ENCODE data around the gene FREY1. TPM values are rescaled to one million over a fixed set of nuclear protein-coding genes. Genes with fewer than 3 reads are reported as not detected.

The FREY1 gene
- total RNA-seq, result 1.4 and 1.7 TPM in 2 replicates

DNA sequence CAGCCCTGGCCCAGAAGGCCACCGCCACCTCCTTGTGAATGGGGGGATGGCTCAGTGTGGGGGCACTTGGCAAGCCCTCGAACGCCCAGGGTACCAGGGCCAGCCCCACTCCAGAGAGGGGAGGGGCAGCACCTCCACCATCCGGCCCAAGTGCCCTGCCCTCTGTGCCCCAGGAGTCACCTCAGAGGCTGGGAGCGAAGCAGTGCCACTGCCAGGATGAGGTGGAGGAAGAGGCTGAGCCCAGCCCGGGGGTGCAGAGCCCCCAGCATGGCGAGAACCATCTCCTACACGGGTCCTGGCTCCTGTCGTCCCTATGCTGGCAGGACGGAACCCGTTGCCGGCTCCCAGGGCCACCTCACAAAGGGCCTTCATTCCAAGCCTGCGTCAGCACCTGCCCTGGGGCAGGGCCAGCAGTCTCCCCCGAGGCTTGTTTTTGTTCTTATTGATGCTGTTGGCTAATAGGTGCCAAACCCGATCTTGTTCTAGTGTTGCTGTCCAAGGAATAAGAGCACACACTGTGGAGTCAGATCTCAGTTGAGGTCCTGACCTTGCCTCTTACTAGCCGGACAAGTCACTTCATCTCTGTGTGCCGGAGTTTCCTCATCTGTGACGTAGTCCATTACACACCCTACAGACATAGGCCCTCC lies at the start of gene FREY1:
TSS of gene FREY1 (minus strand) at position 307 of the 647 bp plus-strand sequence. CDS start at position 281, 26 bp downstream.
- Mint-ChIP-seq H3K4me3 (ENCODE audit: low read depth) (no peak within 1 kb of the TSS), H3K27me3 (ENCODE audit: low read depth) (peaks cover under 1% of the 10 kb centered on the region), H3K9me3 (no peaks in the 10 kb centered on the region), H3K36me3 (ENCODE audit: low read depth) (peaks cover 11% of the 10 kb centered on the region), H3K27ac (no peak within 1 kb of the TSS), H3K4me1 (ENCODE audit: low read depth) (no peaks in the 10 kb centered on the region)
- intact Hi-C loops (cut with micrococcal nuclease), result no loop called here
- no peak for DNase-seq (ENCODE audit: low spot score)

GRCh38 chr11:45949992-45950407 lies 42.9 kb upstream of the FREY1 start:
- Mint-ChIP-seq H3K36me3 (ENCODE audit: low read depth) (peaks cover 26% of the 10 kb centered on the region), H3K4me1 (ENCODE audit: low read depth) (no peaks in the 10 kb centered on the region), H3K27ac (no peak overlapping the region), H3K4me3 (ENCODE audit: low read depth) (no peak overlapping the region), H3K9me3 (no peaks in the 10 kb centered on the region), H3K27me3 (ENCODE audit: low read depth) (no peaks in the 10 kb centered on the region)
- intact Hi-C loops (cut with micrococcal nuclease), result no loop called here
- DNase-seq (ENCODE audit: low spot score), result no peak

DNA sequence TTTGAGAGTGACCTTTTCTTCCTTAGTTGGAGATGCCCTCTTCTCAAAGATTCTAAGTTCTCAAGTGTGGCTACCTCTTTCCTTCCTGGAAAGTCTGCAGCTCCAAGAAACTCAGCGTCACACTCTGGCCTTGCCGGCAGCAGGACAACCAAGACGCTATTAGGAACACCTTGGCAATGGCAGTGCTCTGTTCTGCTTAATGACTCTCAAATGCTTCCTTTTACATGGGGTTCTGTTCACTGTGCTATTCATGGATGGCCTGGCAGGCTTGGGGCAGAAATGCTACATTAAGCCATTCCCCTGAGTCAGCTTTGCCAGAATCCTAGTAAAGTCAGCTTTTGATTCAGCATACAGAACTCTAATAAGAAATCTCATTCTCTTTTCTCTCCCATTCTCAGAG lies 41.3 kb upstream of the FREY1 start:
- H3K4me3 Mint-ChIP-seq (ENCODE audit: low read depth), result no peak overlapping the region
- intact Hi-C loops (cut with micrococcal nuclease), result no loop called here
- no peaks in the 10 kb centered on the region for H3K9me3 Mint-ChIP-seq
- H3K36me3 Mint-ChIP-seq (ENCODE audit: low read depth), result peaks cover 31% of the 10 kb centered on the region
- H3K27ac Mint-ChIP-seq, result no peak overlapping the region
- no peak for DNase-seq (ENCODE audit: low spot score)
- H3K27me3 Mint-ChIP-seq (ENCODE audit: low read depth), result no peaks in the 10 kb centered on the region
- H3K4me1 Mint-ChIP-seq (ENCODE audit: low read depth), result no peaks in the 10 kb centered on the region

DNA sequence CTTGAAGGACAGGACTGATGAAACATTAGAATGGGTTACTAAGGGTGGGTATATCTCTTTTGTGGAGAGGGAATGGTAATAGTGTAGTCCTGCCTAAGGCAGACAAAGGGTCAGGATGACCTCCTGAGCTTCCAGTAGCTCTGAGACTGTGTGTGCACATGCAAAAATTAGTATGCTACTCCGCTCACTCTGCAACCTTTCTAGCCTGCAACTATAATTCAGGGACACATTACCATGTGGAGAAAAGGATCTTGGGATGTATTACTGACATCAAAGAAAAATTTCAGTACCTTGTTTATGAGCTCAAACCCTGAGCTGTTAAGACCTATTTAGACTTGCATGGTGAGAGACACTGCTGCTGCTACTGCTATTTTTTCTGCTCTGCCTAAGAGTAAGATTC lies 40.8 kb upstream of the FREY1 start:
- no peak overlapping the region for H3K4me3 Mint-ChIP-seq (ENCODE audit: low read depth)

DNA sequence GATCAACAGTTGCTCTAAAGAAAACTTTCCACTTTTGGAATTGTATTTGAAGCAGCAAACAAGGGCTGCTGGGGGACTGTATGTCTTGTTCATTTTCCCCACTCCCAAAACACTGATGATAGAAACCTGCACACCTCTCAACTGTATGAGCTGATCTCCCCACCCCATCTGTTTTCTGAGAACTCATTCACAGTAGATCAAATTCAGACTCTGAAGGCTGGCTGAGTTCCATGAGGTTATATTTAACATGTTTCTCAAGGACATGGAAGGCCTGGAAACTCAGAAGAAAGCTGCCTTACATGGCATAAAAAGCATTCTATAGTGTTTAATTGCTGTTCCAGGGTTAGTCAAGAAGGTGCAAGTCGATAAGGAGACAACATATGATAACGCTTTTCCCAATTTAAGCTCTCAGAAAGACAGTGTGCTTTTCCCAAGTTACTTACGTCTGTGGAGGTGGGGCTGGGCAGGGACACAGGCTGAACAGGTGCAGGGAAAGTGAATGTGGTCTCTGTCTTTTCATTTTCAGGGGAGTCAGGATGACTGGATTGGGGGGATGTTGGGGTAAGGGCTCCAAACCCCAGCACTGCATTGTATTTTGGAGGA lies 38.4 kb upstream of the FREY1 start:
- Mint-ChIP-seq H3K4me3 (ENCODE audit: low read depth) (no peak overlapping the region), H3K9me3 (no peaks in the 10 kb centered on the region), H3K36me3 (ENCODE audit: low read depth) (peaks cover 37% of the 10 kb centered on the region), H3K27ac (no peak overlapping the region), H3K27me3 (ENCODE audit: low read depth) (no peaks in the 10 kb centered on the region), H3K4me1 (ENCODE audit: low read depth) (no peaks in the 10 kb centered on the region)
- intact Hi-C loops (cut with micrococcal nuclease), result no loop called here
- no peak for DNase-seq (ENCODE audit: low spot score)

More for the DNA sequence above, 40.8 kb upstream of the FREY1 start:
- no peaks in the 10 kb centered on the region for H3K4me1 Mint-ChIP-seq (ENCODE audit: low read depth)
- H3K27me3 Mint-ChIP-seq (ENCODE audit: low read depth), result no peaks in the 10 kb centered on the region
- no peaks in the 10 kb centered on the region for H3K9me3 Mint-ChIP-seq
- no peak for DNase-seq (ENCODE audit: low spot score)
- H3K27ac Mint-ChIP-seq, result no peak overlapping the region
- peaks cover 31% of the 10 kb centered on the region for H3K36me3 Mint-ChIP-seq (ENCODE audit: low read depth)
- intact Hi-C loops (cut with micrococcal nuclease), result no loop called here

- Mint-ChIP-seq H3K9me3 (no peaks in the 10 kb centered on the region), H3K27me3 (ENCODE audit: low read depth) (no peaks in the 10 kb centered on the region), H3K36me3 (ENCODE audit: low read depth) (peaks cover 23% of the 10 kb centered on the region), H3K4me1 (ENCODE audit: low read depth) (no peaks in the 10 kb centered on the region), H3K4me3 (ENCODE audit: low read depth) (no peak overlapping the region), H3K27ac (no peak overlapping the region)
- intact Hi-C loops (cut with micrococcal nuclease), result no loop called here
- no peak for DNase-seq (ENCODE audit: low spot score)
Measured at GRCh38 chr11:45942381-45942780, 35.3 kb upstream of the FREY1 start.

GRCh38 chr11:45941285-45941684 lies 34.2 kb upstream of the FREY1 start:
- H3K4me3 Mint-ChIP-seq (ENCODE audit: low read depth), result no peak overlapping the region
- intact Hi-C loops (cut with micrococcal nuclease), result no loop called here

DNA sequence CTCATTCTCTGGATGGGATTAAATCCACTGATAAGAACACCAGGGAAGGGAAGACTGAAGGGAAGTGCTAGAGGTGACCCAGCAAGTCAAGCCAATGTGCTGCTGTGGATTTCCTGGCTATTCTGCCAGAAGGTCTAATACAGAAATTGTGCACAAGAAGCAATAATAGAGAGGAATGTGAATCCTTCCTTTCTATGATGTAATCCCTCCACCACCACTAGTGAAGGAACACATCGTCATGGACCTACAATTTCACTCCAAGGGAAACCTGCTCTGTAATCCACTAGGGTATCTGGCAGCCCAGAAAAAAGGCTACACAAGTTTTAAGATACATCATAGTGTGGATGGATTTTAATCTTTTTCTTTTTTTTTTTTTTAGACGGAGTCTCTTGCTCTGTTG lies 32.8 kb upstream of the FREY1 start:
- Mint-ChIP-seq H3K27ac (no peak overlapping the region), H3K36me3 (ENCODE audit: low read depth) (peaks cover 19% of the 10 kb centered on the region)

More at GRCh38 chr11:45941285-45941684, 34.2 kb upstream of the FREY1 start:
- DNase-seq (ENCODE audit: low spot score), result no peak
- Mint-ChIP-seq H3K27ac (no peak overlapping the region), H3K4me1 (ENCODE audit: low read depth) (no peaks in the 10 kb centered on the region), H3K9me3 (no peaks in the 10 kb centered on the region), H3K27me3 (ENCODE audit: low read depth) (no peaks in the 10 kb centered on the region), H3K36me3 (ENCODE audit: low read depth) (peaks cover 31% of the 10 kb centered on the region)

GRCh38 chr11:45937916-45938315 lies 30.8 kb upstream of the FREY1 start:
- intact Hi-C loops (cut with micrococcal nuclease), result no loop called here
- no peaks in the 10 kb centered on the region for H3K27me3 Mint-ChIP-seq (ENCODE audit: low read depth)
- no peaks in the 10 kb centered on the region for H3K9me3 Mint-ChIP-seq
- H3K4me3 Mint-ChIP-seq (ENCODE audit: low read depth), result no peak overlapping the region
- no peak overlapping the region for H3K27ac Mint-ChIP-seq
- no peak for DNase-seq (ENCODE audit: low spot score)
- H3K4me1 Mint-ChIP-seq (ENCODE audit: low read depth), result no peaks in the 10 kb centered on the region
- H3K36me3 Mint-ChIP-seq (ENCODE audit: low read depth), result peaks cover 18% of the 10 kb centered on the region

More for the DNA sequence above, 32.8 kb upstream of the FREY1 start:
- intact Hi-C loops (cut with micrococcal nuclease), result no loop called here
- Mint-ChIP-seq H3K4me3 (ENCODE audit: low read depth) (no peak overlapping the region), H3K27me3 (ENCODE audit: low read depth) (no peaks in the 10 kb centered on the region), H3K4me1 (ENCODE audit: low read depth) (no peaks in the 10 kb centered on the region), H3K9me3 (no peaks in the 10 kb centered on the region)
- no peak for DNase-seq (ENCODE audit: low spot score)

- Mint-ChIP-seq H3K27ac (no peak overlapping the region), H3K9me3 (no peaks in the 10 kb centered on the region), H3K27me3 (ENCODE audit: low read depth) (no peaks in the 10 kb centered on the region), H3K4me1 (ENCODE audit: low read depth) (no peaks in the 10 kb centered on the region), H3K4me3 (ENCODE audit: low read depth) (no peak overlapping the region), H3K36me3 (ENCODE audit: low read depth) (peaks cover 12% of the 10 kb centered on the region)
- intact Hi-C loops (cut with micrococcal nuclease), result no loop called here
- DNase-seq (ENCODE audit: low spot score), result no peak
Measured at GRCh38 chr11:45936511-45937054, 29.5 kb upstream of the FREY1 start.

- no peaks in the 10 kb centered on the region for H3K27me3 Mint-ChIP-seq (ENCODE audit: low read depth)
- peaks cover 1% of the 10 kb centered on the region for H3K4me1 Mint-ChIP-seq (ENCODE audit: low read depth)
- intact Hi-C loops (cut with micrococcal nuclease), result no loop called here
- no peak for DNase-seq (ENCODE audit: low spot score)
- H3K9me3 Mint-ChIP-seq, result no peaks in the 10 kb centered on the region
- no peak overlapping the region for H3K27ac Mint-ChIP-seq
- no peak overlapping the region for H3K4me3 Mint-ChIP-seq (ENCODE audit: low read depth)
- peaks cover 12% of the 10 kb centered on the region for H3K36me3 Mint-ChIP-seq (ENCODE audit: low read depth)
Measured at GRCh38 chr11:45935349-45936064, 28.4 kb upstream of the FREY1 start.

- peaks cover 12% of the 10 kb centered on the region for H3K36me3 Mint-ChIP-seq (ENCODE audit: low read depth)
- H3K27me3 Mint-ChIP-seq (ENCODE audit: low read depth), result no peaks in the 10 kb centered on the region
- peaks cover 9% of the 10 kb centered on the region for H3K4me1 Mint-ChIP-seq (ENCODE audit: low read depth)
- no peak for DNase-seq (ENCODE audit: low spot score)
- H3K27ac Mint-ChIP-seq, result no peak overlapping the region
- no peaks in the 10 kb centered on the region for H3K9me3 Mint-ChIP-seq
- no peak overlapping the region for H3K4me3 Mint-ChIP-seq (ENCODE audit: low read depth)
- intact Hi-C loops (cut with micrococcal nuclease), result no loop called here
Measured at GRCh38 chr11:45934580-45935318, 27.7 kb upstream of the FREY1 start.
